ENCODE data around the gene GNA14. TPM values are rescaled to one million over a fixed set of nuclear protein-coding genes. Genes with fewer than 3 reads are reported as not detected.

The GNA14 gene
- total RNA-seq, 3 donors from 2014 or later (not counting 1 experiment from before 2014, with no cell fraction given) = 1.8 TPM; not detected in 2

- H3K36me3 ChIP-seq (ENCODE audit: control insufficient read depth, insufficient read depth, low read length) = no peaks in the 10 kb centered on the region
- H3K27ac ChIP-seq (ENCODE audit: low read length) = no peak overlapping the region
Observed at GRCh38 chr9:77547106-77547730, 100.9 kb downstream of the GNA14 start.

GRCh38 chr9:77546376-77546950, 101.7 kb downstream of the GNA14 start:
- H3K27me3 Mint-ChIP-seq (ENCODE audit: low read depth in 2 of 2) = peaks cover 0 to 3% of the 10 kb centered on the region in 2 donors
- DNase-seq (no peak), ATAC-seq (no peak)
- no peaks in the 10 kb centered on the region for H3K36me3 ChIP-seq (ENCODE audit: control insufficient read depth, insufficient read depth, low read length)
- no peaks in the 10 kb centered on the region for H3K27me3 ChIP-seq (ENCODE audit: control insufficient read depth, insufficient read depth, low read length)
- no peak overlapping the region for H3K4me3 Mint-ChIP-seq
- H3K4me1 ChIP-seq (ENCODE audit: control insufficient read depth, insufficient read depth, low read length) = no peaks in the 10 kb centered on the region
- 94% methylated on average over 4 of the region's 5 CpGs for WGBS (ENCODE audit: insufficient coverage)
- H3K9me3 Mint-ChIP-seq = peaks cover 2 to 8% of the 10 kb centered on the region in 2 donors
- no peak overlapping the region for H3K4me3 ChIP-seq (ENCODE audit: low read length)
- no peak overlapping the region for H3K27ac ChIP-seq (ENCODE audit: low read length)
- no peaks in the 10 kb centered on the region for H3K4me1 Mint-ChIP-seq
- no peak overlapping the region for H3K27ac Mint-ChIP-seq
- no peaks in the 10 kb centered on the region for H3K36me3 Mint-ChIP-seq
- H3K9me3 ChIP-seq (ENCODE audit: control insufficient read depth, insufficient read depth, low read length) = peaks cover 10% of the 10 kb centered on the region
- intact Hi-C loops (cut with micrococcal nuclease) = no loop called here
- TF ChIP-seq CTCF (IDR thresholded peaks at IDR 0.05) = no peak

More at GRCh38 chr9:77547106-77547730, 100.9 kb downstream of the GNA14 start:
- H3K36me3 Mint-ChIP-seq = no peaks in the 10 kb centered on the region
- Histone ChIP-seq H3K9me3 (ENCODE audit: control insufficient read depth, insufficient read depth, low read length) (peaks cover 9% of the 10 kb centered on the region), H3K4me3 (ENCODE audit: low read length) (no peak overlapping the region), H3K4me1 (ENCODE audit: control insufficient read depth, insufficient read depth, low read length) (no peaks in the 10 kb centered on the region), H3K27me3 (ENCODE audit: control insufficient read depth, insufficient read depth, low read length) (no peaks in the 10 kb centered on the region)
- 81% methylated on average over 5 of the region's 5 CpGs for WGBS (ENCODE audit: insufficient coverage)
- ATAC-seq (no peak), DNase-seq (no peak)
- no peak for TF ChIP-seq CTCF (IDR thresholded peaks at IDR 0.05)
- intact Hi-C loops (cut with micrococcal nuclease) = no loop called here
- H3K4me3 Mint-ChIP-seq = no peak overlapping the region
- H3K27me3 Mint-ChIP-seq (ENCODE audit: low read depth in 2 of 2) = peaks cover 0 to 3% of the 10 kb centered on the region in 2 donors
- peaks cover 2% of the 10 kb centered on the region in 2 donors for H3K9me3 Mint-ChIP-seq
- H3K27ac Mint-ChIP-seq = no peak overlapping the region
- H3K4me1 Mint-ChIP-seq = no peaks in the 10 kb centered on the region

- WGBS (ENCODE audit: insufficient coverage) = 79% methylated on average over 3 of the region's 3 CpGs
- H3K27me3 ChIP-seq (ENCODE audit: control insufficient read depth, insufficient read depth, low read length) = no peaks in the 10 kb centered on the region
- H3K9me3 ChIP-seq (ENCODE audit: control insufficient read depth, insufficient read depth, low read length) = peaks cover 10% of the 10 kb centered on the region
- H3K4me1 ChIP-seq (ENCODE audit: control insufficient read depth, insufficient read depth, low read length) = no peaks in the 10 kb centered on the region
- no peak overlapping the region for H3K27ac ChIP-seq (ENCODE audit: low read length)
- Mint-ChIP-seq H3K27me3 (ENCODE audit: low read depth in 2 of 2) (no peaks in the 10 kb centered on the region), H3K9me3 (peaks cover 8 to 20% of the 10 kb centered on the region in 2 donors), H3K4me1 (no peaks in the 10 kb centered on the region), H3K4me3 (no peak overlapping the region), H3K36me3 (no peaks in the 10 kb centered on the region), H3K27ac (no peak overlapping the region)
- no peak for TF ChIP-seq CTCF (IDR thresholded peaks at IDR 0.05)
- intact Hi-C loops (cut with micrococcal nuclease) = no loop called here
- ATAC-seq (no peak), DNase-seq (no peak)
- H3K4me3 ChIP-seq (ENCODE audit: low read length) = no peak overlapping the region
- no peaks in the 10 kb centered on the region for H3K36me3 ChIP-seq (ENCODE audit: control insufficient read depth, insufficient read depth, low read length)
Observed at GRCh38 chr9:77544546-77544945, 103.6 kb downstream of the GNA14 start.
